ENCODE results near the gene SRRM5.

GRCh38 chr19:43616306-43616705, 4.4 kb downstream of the SRRM5 start:
- TF ChIP-seq POLR2AphosphoS5 (IDR thresholded peaks at IDR 0.05; ENCODE audit: low read depth) (no peak), REST (IDR thresholded peaks at IDR 0.05; ENCODE audit: unreplicated experiment) (no peak), CTCF (conservative IDR thresholded peaks at IDR 0.05; ENCODE audit: low read depth in 2 of 2) (no peak), NANOG (IDR thresholded peaks at IDR 0.05; ENCODE audit: borderline replicate concordance) (no peak), EZH2phosphoT487 (IDR thresholded peaks at IDR 0.05; ENCODE audit: unreplicated experiment) (no peak), EZH2 (IDR thresholded peaks at IDR 0.05; ENCODE audit: low read depth, unreplicated experiment) (no peak), ZNF331 (CRISPR knock-in tag; IDR thresholded peaks at IDR 0.05; ENCODE audit: low read depth) (no peak), STAT1 (IDR thresholded peaks at IDR 0.05; ENCODE audit: unreplicated experiment) (no peak), ZNF114 (CRISPR knock-in tag; IDR thresholded peaks at IDR 0.05) (no peak)
